GM12801 (cell line): ENCODE results near the gene SOCS6.

Source experiments
- TF ChIP-seq, protein P1 (sequence below): IDR thresholded peaks from one replicate; pipeline ENCODE4 v1.5.1; 2011; ENCODE audit warnings: control low read depth; ENCODE audit not compliant: insufficient read length; ENCODE audit errors: extremely low read depth

SOCS6 gene

DNA sequence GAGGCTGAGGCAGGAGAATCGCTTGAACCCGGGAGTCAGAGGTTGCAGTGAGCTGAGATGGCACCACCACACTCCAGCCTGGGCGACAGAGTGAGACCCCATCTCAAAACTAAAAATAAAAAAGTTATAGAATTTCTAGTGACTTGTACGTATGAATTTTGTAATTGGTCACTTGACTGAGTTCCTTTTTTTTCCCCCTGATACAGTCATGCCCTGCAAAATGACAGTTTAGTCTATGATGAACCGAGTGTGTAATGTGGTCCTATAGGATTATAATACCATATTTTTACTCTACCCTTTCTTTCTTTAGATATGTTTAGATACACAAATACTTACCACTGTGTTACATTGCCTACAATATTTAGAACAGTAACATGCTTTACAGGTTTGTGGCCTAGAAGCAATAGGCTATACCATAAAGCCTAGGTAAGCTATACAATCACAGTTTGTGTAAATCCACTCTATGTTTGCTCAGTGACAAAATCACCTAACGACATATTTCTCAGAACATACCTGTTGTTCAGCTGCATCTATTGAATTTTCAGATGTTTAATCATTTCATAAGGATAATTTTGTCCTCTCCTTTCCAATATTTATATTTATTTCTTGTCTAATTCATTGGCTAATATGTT, 25.4 kb downstream of the SOCS6 start:
- TF ChIP-seq, protein P1, sequence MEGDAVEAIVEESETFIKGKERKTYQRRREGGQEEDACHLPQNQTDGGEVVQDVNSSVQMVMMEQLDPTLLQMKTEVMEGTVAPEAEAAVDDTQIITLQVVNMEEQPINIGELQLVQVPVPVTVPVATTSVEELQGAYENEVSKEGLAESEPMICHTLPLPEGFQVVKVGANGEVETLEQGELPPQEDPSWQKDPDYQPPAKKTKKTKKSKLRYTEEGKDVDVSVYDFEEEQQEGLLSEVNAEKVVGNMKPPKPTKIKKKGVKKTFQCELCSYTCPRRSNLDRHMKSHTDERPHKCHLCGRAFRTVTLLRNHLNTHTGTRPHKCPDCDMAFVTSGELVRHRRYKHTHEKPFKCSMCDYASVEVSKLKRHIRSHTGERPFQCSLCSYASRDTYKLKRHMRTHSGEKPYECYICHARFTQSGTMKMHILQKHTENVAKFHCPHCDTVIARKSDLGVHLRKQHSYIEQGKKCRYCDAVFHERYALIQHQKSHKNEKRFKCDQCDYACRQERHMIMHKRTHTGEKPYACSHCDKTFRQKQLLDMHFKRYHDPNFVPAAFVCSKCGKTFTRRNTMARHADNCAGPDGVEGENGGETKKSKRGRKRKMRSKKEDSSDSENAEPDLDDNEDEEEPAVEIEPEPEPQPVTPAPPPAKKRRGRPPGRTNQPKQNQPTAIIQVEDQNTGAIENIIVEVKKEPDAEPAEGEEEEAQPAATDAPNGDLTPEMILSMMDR, result no peak

DNA sequence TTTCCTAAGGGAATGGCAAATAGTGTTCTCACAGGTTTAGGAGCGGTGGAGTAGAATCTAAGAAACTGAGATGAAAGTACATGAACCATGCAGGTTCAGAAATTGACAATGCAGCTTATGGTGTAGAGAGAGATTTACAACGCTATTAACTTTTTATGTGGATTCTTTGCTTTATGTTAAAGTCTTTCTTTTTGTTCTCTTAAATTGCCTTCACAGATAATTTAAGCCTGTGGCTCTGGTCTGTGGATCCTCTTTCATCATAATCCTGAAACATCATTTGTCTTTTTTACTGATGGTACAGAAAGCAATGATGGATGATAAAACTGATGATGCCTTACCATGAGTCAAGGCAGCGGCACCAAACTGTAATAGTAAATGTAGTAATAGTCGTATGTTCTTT, 30.3 kb downstream of the SOCS6 start:
- TF ChIP-seq, protein P1, result no peak

DNA sequence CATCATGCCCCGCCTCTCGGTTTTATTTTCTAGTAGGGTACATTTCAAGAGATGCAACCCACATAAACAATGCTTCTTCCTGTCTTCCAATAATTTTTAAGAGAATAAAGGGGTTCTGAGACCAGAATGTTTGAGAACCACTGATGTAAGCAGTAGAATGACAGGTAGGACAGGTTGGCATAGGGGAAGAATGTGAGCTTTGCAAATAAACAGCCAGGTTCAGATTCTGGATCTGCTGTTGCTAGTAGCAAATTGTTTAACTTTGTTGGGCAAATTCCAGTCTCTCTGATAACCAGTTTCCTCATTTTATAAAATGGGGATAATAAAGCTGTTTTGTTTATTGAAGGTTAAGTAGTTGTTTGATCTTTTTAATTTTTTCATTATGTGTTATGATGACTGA, 32.8 kb downstream of the SOCS6 start:
- TF ChIP-seq, protein P1, result no peak

DNA sequence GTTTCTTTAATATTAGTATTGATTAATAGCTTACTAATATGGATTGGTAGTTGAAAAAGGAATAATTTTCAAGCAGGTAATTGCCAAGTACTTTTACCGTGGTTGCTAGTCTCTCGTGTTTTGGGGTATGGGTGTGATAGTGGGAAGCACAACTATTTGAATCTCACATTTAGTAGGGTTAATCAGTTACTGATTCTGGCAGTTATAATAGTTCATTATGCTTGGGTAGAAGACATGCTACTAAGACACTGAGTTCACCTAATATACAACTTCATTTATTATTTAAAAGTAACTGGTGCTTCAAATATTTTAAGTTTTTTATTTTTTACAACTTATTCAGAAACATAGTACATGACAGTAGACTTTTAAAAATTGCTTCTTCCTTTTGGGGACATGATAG, 33.5 kb downstream of the SOCS6 start:
- TF ChIP-seq, protein P1, result no peak

DNA sequence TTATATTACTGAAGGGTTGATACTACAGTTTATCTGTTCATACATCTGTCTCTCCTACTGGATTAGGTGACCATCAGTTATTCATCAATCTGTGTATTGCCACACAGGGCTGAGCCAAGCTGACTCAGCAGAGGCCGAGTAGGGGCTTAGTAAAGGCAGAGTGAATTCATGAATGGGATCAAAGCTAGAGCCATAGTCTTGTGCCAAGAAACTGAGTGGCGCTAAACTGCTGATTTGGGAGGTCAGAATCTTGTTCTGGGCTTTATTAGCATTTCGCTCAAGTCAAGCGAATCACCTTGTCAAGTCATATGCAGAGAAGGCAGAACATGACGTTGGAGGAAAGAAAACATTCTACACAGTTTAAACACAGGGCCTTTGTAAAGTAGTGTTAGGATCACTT, 34.1 kb downstream of the SOCS6 start:
- TF ChIP-seq, protein P1, result no peak

DNA sequence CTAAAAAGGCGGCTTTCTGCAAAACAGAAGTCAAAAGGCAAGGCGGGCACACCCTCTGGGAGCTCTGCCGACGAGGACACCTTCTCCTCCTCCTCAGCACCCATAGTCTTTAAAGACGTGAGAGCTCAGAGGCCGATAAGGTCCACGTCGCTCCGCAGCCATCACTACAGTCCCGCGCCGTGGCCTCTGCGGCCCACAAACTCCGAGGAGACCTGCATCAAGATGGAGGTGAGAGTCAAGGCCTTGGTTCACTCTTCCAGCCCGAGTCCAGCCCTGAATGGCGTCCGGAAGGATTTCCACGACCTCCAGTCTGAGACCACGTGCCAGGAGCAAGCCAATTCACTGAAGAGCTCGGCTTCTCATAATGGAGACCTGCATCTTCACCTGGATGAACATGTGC, 36.1 kb downstream of the SOCS6 start:
- TF ChIP-seq, protein P1, result no peak

DNA sequence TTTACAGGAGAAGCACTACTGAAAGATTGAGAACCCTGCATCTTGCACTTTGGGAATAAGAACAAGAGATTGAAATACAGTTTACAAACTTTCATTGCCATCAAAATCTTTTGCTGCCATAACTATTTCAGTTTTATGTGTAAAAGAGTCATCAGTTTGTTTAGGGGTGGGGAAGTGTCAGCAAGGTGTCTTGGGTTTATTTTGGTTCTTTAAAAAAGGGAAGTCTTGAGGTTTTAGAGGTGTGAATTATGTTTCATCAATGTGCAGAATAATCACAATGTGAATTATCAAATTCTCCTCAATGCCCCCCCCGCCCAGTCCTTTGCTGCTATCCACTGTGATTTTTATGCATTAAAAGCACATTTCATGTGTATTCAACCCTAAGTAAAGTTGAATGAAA, 37.4 kb downstream of the SOCS6 start:
- TF ChIP-seq, protein P1, result no peak

DNA sequence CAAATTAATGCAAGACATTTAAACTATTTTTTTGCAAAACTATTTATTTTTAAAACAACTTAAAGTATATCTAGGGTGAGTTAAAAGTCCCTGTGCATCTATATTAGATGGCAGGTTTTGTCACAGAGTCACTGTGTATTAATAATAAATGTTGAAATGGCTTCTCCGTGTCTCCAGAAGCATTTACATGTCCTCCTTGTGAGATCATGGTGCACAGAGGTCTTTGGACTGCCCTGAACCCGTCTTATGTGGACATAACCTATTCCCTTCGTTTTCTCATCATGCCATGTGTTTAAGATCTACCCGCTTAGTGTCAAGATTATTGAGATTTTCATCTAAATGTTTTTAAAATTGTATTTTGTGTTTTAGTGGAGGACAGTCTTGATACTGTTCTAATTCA, 39.3 kb downstream of the SOCS6 start:
- TF ChIP-seq, protein P1, result no peak
